Muscle of leg (tissue), 11 donors: ENCODE data around the gene OLAH. TPM values are rescaled to one million over a fixed set of nuclear protein-coding genes. Genes with fewer than 3 reads are reported as not detected.

Source experiments
- DNase-seq: peaks from one replicate; pipeline ENCODE4 v3.0.0; 2013
- H3K27ac ChIP-seq: one replicate; pipeline ENCODE4 v1.5.1; 2013; ENCODE audit warnings: mild to moderate bottlenecking, low read length, control low read depth
- H3K27me3 ChIP-seq: one replicate; pipeline ENCODE4 v1.6.1; 2013; ENCODE audit warnings: low read length; ENCODE audit not compliant: control insufficient read depth, insufficient read depth
- H3K36me3 ChIP-seq: one replicate; pipeline ENCODE4 v1.6.1; 2013; ENCODE audit warnings: low read length; ENCODE audit not compliant: control insufficient read depth, insufficient read depth
- H3K4me1 ChIP-seq: one replicate; pipeline ENCODE4 v1.6.1; 2013; ENCODE audit warnings: low read length; ENCODE audit not compliant: control insufficient read depth, insufficient read depth
- H3K4me3 ChIP-seq: one replicate; pipeline ENCODE4 v1.5.1; 2013; ENCODE audit warnings: low read length, control low read depth
- H3K9me3 ChIP-seq: replicated peaks from 2 replicates; pipeline ENCODE4 v1.6.1; 2013; ENCODE audit warnings: low read depth, low read length; ENCODE audit not compliant: control insufficient read depth
- WGBS: methylation state at CpG from one replicate; pipeline ENCODE4 v1.1.5; 2013; ENCODE audit warnings: missing lambda C conversion rate; ENCODE audit not compliant: insufficient coverage; 5-methylcytosine and 5-hydroxymethylcytosine counted together
- polyA plus RNA-seq, 8 donors: library from polyadenylated mRNA; unstranded; fragments of 120-200 nt; gene quantifications; one replicate each; pipeline versions ENCODE4 v1.2.1 to v1.2.3, GENCODE V29; 2013; ENCODE audit warnings: inconsistent platforms in 1 of 8, low replicate concordance in 1 of 8; ENCODE audit not compliant: insufficient read length in 8 of 8, insufficient read depth in 1 of 8
- total RNA-seq: library from RNA; stranded (reverse); fragments of 120-200 nt; gene quantifications from one replicate; pipeline ENCODE4 v1.2.4, GENCODE V29; 2013

OLAH gene
- total and polyA plus RNA-seq, 9 donors, result 0.08 to 0.19 (median 0.13) TPM; not detected in 5

DNA sequence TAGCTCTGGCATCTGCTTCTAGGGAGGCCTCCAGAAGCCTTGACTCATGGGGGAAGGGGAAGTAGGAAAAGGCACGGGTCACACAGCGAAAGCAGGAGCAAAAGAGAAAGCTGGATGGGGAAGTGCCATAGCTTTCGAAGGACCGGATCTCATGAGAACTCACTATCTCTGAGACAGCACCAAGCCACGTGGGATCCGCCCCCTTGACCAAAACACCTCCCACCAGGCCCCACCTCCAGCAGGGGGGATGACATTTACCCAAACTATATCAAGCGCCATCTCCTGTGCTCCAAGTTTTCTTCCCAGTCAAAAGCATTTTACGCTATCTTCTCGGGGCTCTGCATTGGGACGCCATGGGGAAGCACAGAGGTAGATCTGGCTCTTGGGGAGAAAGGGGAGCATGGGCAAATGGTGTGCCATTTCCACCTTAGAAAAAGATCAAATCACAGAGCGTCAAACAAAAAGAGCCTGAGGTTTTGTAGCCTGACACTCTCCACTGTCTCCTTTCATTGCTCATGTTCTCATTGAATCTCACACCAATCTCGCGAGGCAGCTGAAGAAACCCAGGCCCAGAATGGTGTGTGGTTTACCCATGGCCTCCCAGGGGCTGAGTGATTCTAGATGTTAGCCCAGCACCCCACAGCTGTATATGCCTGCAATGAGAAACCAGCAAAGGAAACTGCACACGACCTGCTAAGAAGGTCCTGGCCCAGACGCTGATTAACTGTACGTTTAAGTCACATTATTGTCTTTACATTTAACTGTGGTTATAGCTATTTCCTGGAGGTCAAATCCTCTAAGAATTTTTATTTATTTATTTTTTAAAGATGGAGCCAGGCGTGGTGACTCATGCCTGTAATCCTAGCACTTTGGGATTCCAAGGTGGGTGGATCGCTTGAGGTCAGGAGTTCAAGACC is 8.1 kb upstream of the OLAH start:
- H3K36me3 ChIP-seq, result no peaks in the 10 kb centered on the region
- peak; percentile 67 for DNase-seq
- H3K27ac ChIP-seq, result no peak overlapping the region
- no peaks in the 10 kb centered on the region for H3K9me3 ChIP-seq
- no peaks in the 10 kb centered on the region for H3K4me1 ChIP-seq
- WGBS, result 27% methylated on average over 4 of the region's 18 CpGs
- H3K4me3 ChIP-seq, result no peak overlapping the region
- no peaks in the 10 kb centered on the region for H3K27me3 ChIP-seq

- no peak for DNase-seq
- Histone ChIP-seq H3K27ac (no peak overlapping the region), H3K36me3 (no peaks in the 10 kb centered on the region), H3K27me3 (no peaks in the 10 kb centered on the region), H3K4me3 (no peak overlapping the region), H3K9me3 (no peaks in the 10 kb centered on the region), H3K4me1 (no peaks in the 10 kb centered on the region)
- WGBS, result 67% methylated on average over 3 of the region's 4 CpGs
These were observed 6.1 kb upstream of the OLAH start for GRCh38 chr10:15037691-15038090.

GRCh38 chr10:15038416-15038815 is 5.3 kb upstream of the OLAH start:
- Histone ChIP-seq H3K36me3 (no peaks in the 10 kb centered on the region), H3K27me3 (no peaks in the 10 kb centered on the region), H3K27ac (no peak overlapping the region), H3K4me3 (no peak overlapping the region), H3K9me3 (no peaks in the 10 kb centered on the region), H3K4me1 (no peaks in the 10 kb centered on the region)
- DNase-seq, result no peak
- 72% methylated on average over 6 of the region's 10 CpGs for WGBS

- Histone ChIP-seq H3K4me3 (no peak overlapping the region), H3K9me3 (no peaks in the 10 kb centered on the region), H3K4me1 (no peaks in the 10 kb centered on the region), H3K27ac (no peak overlapping the region), H3K36me3 (no peaks in the 10 kb centered on the region), H3K27me3 (no peaks in the 10 kb centered on the region)
- WGBS, result no CpG with 5 or more reads among the region's 1 CpG
- no peak for DNase-seq
These were observed 1.6 kb downstream of the OLAH start for GRCh38 chr10:15045380-15045779.

DNA sequence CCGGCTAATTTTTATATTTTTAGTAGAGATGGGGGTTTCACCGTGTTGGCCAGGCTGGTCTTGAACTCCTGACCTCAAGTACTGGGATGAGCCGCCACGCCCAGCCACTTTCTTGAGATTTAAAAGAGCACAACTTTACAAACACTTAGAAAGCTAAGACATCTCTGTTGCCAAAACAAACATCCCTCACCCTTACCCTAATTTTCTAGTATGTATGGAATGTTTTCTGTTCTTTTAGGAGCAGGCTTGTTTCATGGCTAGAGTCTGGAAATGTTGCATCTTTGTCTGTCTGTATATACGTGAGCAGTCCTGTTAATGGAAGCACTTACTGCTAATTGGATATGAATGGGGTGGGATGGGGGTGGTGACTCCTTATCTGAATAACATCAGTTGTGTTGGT is 2.9 kb downstream of the OLAH start:
- no CpG with 5 or more reads among the region's 5 CpGs for WGBS
- Histone ChIP-seq H3K9me3 (no peaks in the 10 kb centered on the region), H3K36me3 (no peaks in the 10 kb centered on the region), H3K4me1 (no peaks in the 10 kb centered on the region), H3K4me3 (no peak overlapping the region), H3K27me3 (no peaks in the 10 kb centered on the region), H3K27ac (no peak overlapping the region)
- DNase-seq, result peak; percentile 22

- no peak overlapping the region for H3K27ac ChIP-seq
- H3K4me3 ChIP-seq, result no peak overlapping the region
- no peak for DNase-seq
- H3K36me3 ChIP-seq, result no peaks in the 10 kb centered on the region
- no peaks in the 10 kb centered on the region for H3K27me3 ChIP-seq
- H3K4me1 ChIP-seq, result no peaks in the 10 kb centered on the region
- H3K9me3 ChIP-seq, result no peaks in the 10 kb centered on the region
These were observed 5.8 kb downstream of the OLAH start for GRCh38 chr10:15049533-15049932.

DNA sequence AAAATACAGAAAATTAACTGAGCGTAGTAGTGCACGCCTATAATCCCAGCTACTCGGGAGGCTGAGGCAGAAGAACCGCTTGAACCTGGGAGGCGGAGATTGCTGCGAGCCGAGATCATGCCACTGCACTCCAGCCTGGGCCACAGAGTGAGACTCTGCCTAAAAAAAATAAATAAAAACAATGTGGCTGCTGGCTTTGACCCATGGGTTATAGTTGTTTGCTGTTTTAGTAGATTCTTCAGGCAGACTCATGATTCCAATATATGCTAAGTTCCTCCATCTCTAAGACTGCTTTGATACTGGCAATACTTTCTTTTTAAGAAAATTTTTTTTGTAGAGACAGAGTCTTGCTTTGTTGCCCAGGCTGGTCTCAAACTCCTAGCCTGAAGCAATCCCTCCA is 8.4 kb downstream of the OLAH start:
- 92% methylated on average over 2 of the region's 7 CpGs for WGBS
- H3K9me3 ChIP-seq, result no peaks in the 10 kb centered on the region
- H3K36me3 ChIP-seq, result no peaks in the 10 kb centered on the region
- no peak overlapping the region for H3K27ac ChIP-seq
- H3K27me3 ChIP-seq, result no peaks in the 10 kb centered on the region
- DNase-seq, result no peak
- H3K4me3 ChIP-seq, result no peak overlapping the region
- H3K4me1 ChIP-seq, result no peaks in the 10 kb centered on the region

- WGBS, result no CpG with 5 or more reads among the region's 3 CpGs
- Histone ChIP-seq H3K36me3 (no peaks in the 10 kb centered on the region), H3K27me3 (no peaks in the 10 kb centered on the region), H3K4me1 (no peaks in the 10 kb centered on the region), H3K9me3 (no peaks in the 10 kb centered on the region), H3K27ac (no peak overlapping the region), H3K4me3 (no peak overlapping the region)
- no peak for DNase-seq
These were observed 9.3 kb downstream of the OLAH start for GRCh38 chr10:15053061-15053460.

DNA sequence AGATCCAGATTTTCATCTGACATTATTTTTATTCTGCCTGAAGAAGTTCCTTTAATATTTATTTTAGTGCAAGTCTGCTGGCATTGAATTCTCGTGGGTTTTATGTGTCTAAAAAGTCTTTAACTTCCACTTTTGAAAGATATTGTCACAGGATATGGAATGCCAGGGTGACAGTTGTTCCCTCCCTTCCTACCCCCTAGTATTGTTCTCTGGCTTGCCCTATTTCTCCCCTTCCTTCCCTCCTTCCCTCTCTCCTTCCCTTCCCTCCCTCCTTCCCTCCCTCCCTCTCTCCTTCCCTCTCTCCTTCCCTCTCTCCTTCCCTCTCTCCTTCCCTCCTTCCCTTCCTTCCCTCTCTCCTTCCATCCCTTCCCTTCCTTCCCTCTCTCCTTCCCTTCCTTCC is 14.9 kb downstream of the OLAH start:
- Histone ChIP-seq H3K27me3 (no peaks in the 10 kb centered on the region), H3K27ac (no peak overlapping the region), H3K4me1 (no peaks in the 10 kb centered on the region), H3K36me3 (no peaks in the 10 kb centered on the region), H3K4me3 (no peak overlapping the region), H3K9me3 (no peaks in the 10 kb centered on the region)
- WGBS, result no CpG with 5 or more reads among the region's 1 CpG
- no peak for DNase-seq

- no peaks in the 10 kb centered on the region for H3K9me3 ChIP-seq
- H3K27ac ChIP-seq, result no peak overlapping the region
- 83% methylated on average over 1 of the region's 4 CpGs for WGBS
- DNase-seq, result no peak
- no peaks in the 10 kb centered on the region for H3K4me1 ChIP-seq
- no peak overlapping the region for H3K4me3 ChIP-seq
- no peaks in the 10 kb centered on the region for H3K27me3 ChIP-seq
- H3K36me3 ChIP-seq, result no peaks in the 10 kb centered on the region
These were observed 16.2 kb downstream of the OLAH start for GRCh38 chr10:15059914-15060313.
